Activated T-cell treated with anti-CD3 and anti-CD28 coated beads, Interleukin-2, amount 50 U/mL, for 24 hours (primary cell): ENCODE data around the gene BRAP.
A peak's percentile ranks its signal among the peaks of the same experiment; 100 is the strongest.
"Not testable (repeated sequence)": the region's sequence is repeated elsewhere in the genome, so short reads cannot be mapped to it uniquely, and the experiment has no call there.

Experiments used
- DNase-seq: peaks from one replicate; pipeline ENCODE4 v3.0.0-alpha.2; 2020
- H3K27ac Mint-ChIP-seq: 2 replicates; pipeline ENCODE4 v1.8.0; 2020; ENCODE audit warnings: mild to moderate bottlenecking, mixed read lengths
- H3K27me3 Mint-ChIP-seq: 2 replicates; pipeline ENCODE4 v1.8.0; 2020; ENCODE audit warnings: mixed read lengths
- H3K36me3 Mint-ChIP-seq: 2 replicates; pipeline ENCODE4 v1.8.0; 2020; ENCODE audit warnings: low read depth, mixed read lengths
- H3K4me1 Mint-ChIP-seq: 2 replicates; pipeline ENCODE4 v1.8.0; 2020; ENCODE audit warnings: low read depth, mixed read lengths
- H3K4me3 Mint-ChIP-seq: 2 replicates; pipeline ENCODE4 v1.8.0; 2020; ENCODE audit warnings: mild to moderate bottlenecking, moderate library complexity, mixed read lengths
- H3K9me3 Mint-ChIP-seq: 2 replicates; pipeline ENCODE4 v1.8.0; 2020; ENCODE audit warnings: mixed read lengths

The BRAP gene

GRCh38 chr12:111685811-111686573, at the start of gene BRAP, which contains the start of gene ACAD10:
Gene BRAP (minus strand): TSS chr12:111685956. CDS start chr12:111685792, 164 bp downstream.
Gene ACAD10 (plus strand): TSS chr12:111686053. CDS start chr12:111692710, 6,657 bp downstream.
- Mint-ChIP-seq H3K27me3 (no peaks in the 10 kb centered on the region), H3K4me1 (peaks cover 37% of the 10 kb centered on the region), H3K27ac (peak within 1 kb of the TSS; percentile 96), H3K9me3 (no peaks in the 10 kb centered on the region), H3K4me3 (peak within 1 kb of the TSS; percentile 92), H3K36me3 (peaks cover 48% of the 10 kb centered on the region)
- DNase-seq, result peak; percentile 96

- Mint-ChIP-seq H3K36me3 (peaks cover 74% of the 10 kb centered on the region), H3K27ac (no peak overlapping the region), H3K27me3 (no peaks in the 10 kb centered on the region), H3K4me1 (no peaks in the 10 kb centered on the region), H3K4me3 (no peak overlapping the region), H3K9me3 (no peaks in the 10 kb centered on the region)
- DNase-seq, result no peak
These were observed 47.7 kb upstream of the BRAP start for GRCh38 chr12:111733340-111733915.

- DNase-seq, result no peak
- H3K36me3 Mint-ChIP-seq, result peaks cover 73% of the 10 kb centered on the region
- no peaks in the 10 kb centered on the region for H3K4me1 Mint-ChIP-seq
- H3K27ac Mint-ChIP-seq, result no peak overlapping the region
- H3K4me3 Mint-ChIP-seq, result no peak overlapping the region
- H3K27me3 Mint-ChIP-seq, result no peaks in the 10 kb centered on the region
- H3K9me3 Mint-ChIP-seq, result no peaks in the 10 kb centered on the region
These were observed 47.0 kb upstream of the BRAP start for GRCh38 chr12:111732786-111733185.

- Mint-ChIP-seq H3K36me3 (peaks cover 60% of the 10 kb centered on the region), H3K4me1 (no peaks in the 10 kb centered on the region), H3K27me3 (no peaks in the 10 kb centered on the region), H3K27ac (no peak overlapping the region), H3K9me3 (no peaks in the 10 kb centered on the region), H3K4me3 (no peak overlapping the region)
- DNase-seq, result no peak
These were observed 44.7 kb upstream of the BRAP start for GRCh38 chr12:111730420-111730819.

- H3K4me1 Mint-ChIP-seq, result no peaks in the 10 kb centered on the region
- H3K27ac Mint-ChIP-seq, result no peak overlapping the region
- no peaks in the 10 kb centered on the region for H3K27me3 Mint-ChIP-seq
- H3K9me3 Mint-ChIP-seq, result no peaks in the 10 kb centered on the region
- DNase-seq, result no peak
- peaks cover 59% of the 10 kb centered on the region for H3K36me3 Mint-ChIP-seq
- no peak overlapping the region for H3K4me3 Mint-ChIP-seq
These were observed 43.0 kb upstream of the BRAP start for GRCh38 chr12:111728795-111729194.

- not testable (repeated sequence) for H3K4me1 Mint-ChIP-seq, H3K4me3 Mint-ChIP-seq, H3K9me3 Mint-ChIP-seq, DNase-seq, H3K27ac Mint-ChIP-seq, H3K27me3 Mint-ChIP-seq
- peaks cover 56% of the 10 kb centered on the region for H3K36me3 Mint-ChIP-seq
These were observed 38.0 kb upstream of the BRAP start for GRCh38 chr12:111723646-111724360.

GRCh38 chr12:111720457-111720856, 34.7 kb upstream of the BRAP start:
- Mint-ChIP-seq H3K4me1 (no peaks in the 10 kb centered on the region), H3K9me3 (no peaks in the 10 kb centered on the region), H3K36me3 (peaks cover 62% of the 10 kb centered on the region), H3K4me3 (no peak overlapping the region), H3K27me3 (no peaks in the 10 kb centered on the region), H3K27ac (no peak overlapping the region)
- DNase-seq, result no peak

- H3K27me3 Mint-ChIP-seq, H3K4me3 Mint-ChIP-seq, H3K9me3 Mint-ChIP-seq, H3K27ac Mint-ChIP-seq, H3K4me1 Mint-ChIP-seq, DNase-seq: not testable (repeated sequence)
- peaks cover 61% of the 10 kb centered on the region for H3K36me3 Mint-ChIP-seq
These were observed 33.6 kb upstream of the BRAP start for GRCh38 chr12:111719316-111719715.

- Mint-ChIP-seq H3K9me3 (no peaks in the 10 kb centered on the region), H3K27ac (no peak overlapping the region), H3K36me3 (peaks cover 63% of the 10 kb centered on the region), H3K4me1 (no peaks in the 10 kb centered on the region), H3K4me3 (no peak overlapping the region), H3K27me3 (no peaks in the 10 kb centered on the region)
- no peak for DNase-seq
These were observed 29.5 kb upstream of the BRAP start for GRCh38 chr12:111715279-111715678.

GRCh38 chr12:111706145-111706544, 20.4 kb upstream of the BRAP start:
- Mint-ChIP-seq H3K27me3 (no peaks in the 10 kb centered on the region), H3K36me3 (peaks cover 74% of the 10 kb centered on the region), H3K4me1 (no peaks in the 10 kb centered on the region), H3K9me3 (no peaks in the 10 kb centered on the region), H3K4me3 (no peak overlapping the region), H3K27ac (no peak overlapping the region)
- no peak for DNase-seq

- no peaks in the 10 kb centered on the region for H3K27me3 Mint-ChIP-seq
- no peak for DNase-seq
- no peaks in the 10 kb centered on the region for H3K4me1 Mint-ChIP-seq
- peaks cover 75% of the 10 kb centered on the region for H3K36me3 Mint-ChIP-seq
- no peak overlapping the region for H3K4me3 Mint-ChIP-seq
- no peak overlapping the region for H3K27ac Mint-ChIP-seq
- H3K9me3 Mint-ChIP-seq, result no peaks in the 10 kb centered on the region
These were observed 19.9 kb upstream of the BRAP start for GRCh38 chr12:111705672-111706071.

- Mint-ChIP-seq H3K36me3 (peaks cover 71% of the 10 kb centered on the region), H3K27me3 (no peaks in the 10 kb centered on the region), H3K4me3 (no peak overlapping the region), H3K9me3 (no peaks in the 10 kb centered on the region), H3K27ac (no peak overlapping the region), H3K4me1 (no peaks in the 10 kb centered on the region)
- no peak for DNase-seq
These were observed 14.2 kb upstream of the BRAP start for GRCh38 chr12:111699962-111700361.

- DNase-seq, result no peak
- no peaks in the 10 kb centered on the region for H3K9me3 Mint-ChIP-seq
- H3K27me3 Mint-ChIP-seq, result no peaks in the 10 kb centered on the region
- H3K36me3 Mint-ChIP-seq, result peaks cover 74% of the 10 kb centered on the region
- no peak overlapping the region for H3K27ac Mint-ChIP-seq
- H3K4me1 Mint-ChIP-seq, result no peaks in the 10 kb centered on the region
- no peak overlapping the region for H3K4me3 Mint-ChIP-seq
These were observed 8.1 kb upstream of the BRAP start for GRCh38 chr12:111693818-111694217.

- Mint-ChIP-seq H3K9me3 (no peaks in the 10 kb centered on the region), H3K27ac (no peak overlapping the region), H3K36me3 (peaks cover 63% of the 10 kb centered on the region), H3K4me3 (no peak overlapping the region), H3K4me1 (peaks cover 2% of the 10 kb centered on the region), H3K27me3 (no peaks in the 10 kb centered on the region)
- no peak for DNase-seq
These were observed 6.9 kb upstream of the BRAP start for GRCh38 chr12:111692575-111693210.
